Stimulated activated CD4-positive, alpha-beta T cell treated with anti-CD3 and anti-CD28 coated beads, TNF-alpha, amount 100 ng/mL, for 4 hours (primary cell): ENCODE measurements around the gene KIF17.

ENCODE experiments used
- DNase-seq, 3 experiments: peaks; one replicate each; pipeline ENCODE4 v3.0.0-alpha.2; 2020; ENCODE audit warnings: low read depth in 3 of 3

KIF17 gene

DNA sequence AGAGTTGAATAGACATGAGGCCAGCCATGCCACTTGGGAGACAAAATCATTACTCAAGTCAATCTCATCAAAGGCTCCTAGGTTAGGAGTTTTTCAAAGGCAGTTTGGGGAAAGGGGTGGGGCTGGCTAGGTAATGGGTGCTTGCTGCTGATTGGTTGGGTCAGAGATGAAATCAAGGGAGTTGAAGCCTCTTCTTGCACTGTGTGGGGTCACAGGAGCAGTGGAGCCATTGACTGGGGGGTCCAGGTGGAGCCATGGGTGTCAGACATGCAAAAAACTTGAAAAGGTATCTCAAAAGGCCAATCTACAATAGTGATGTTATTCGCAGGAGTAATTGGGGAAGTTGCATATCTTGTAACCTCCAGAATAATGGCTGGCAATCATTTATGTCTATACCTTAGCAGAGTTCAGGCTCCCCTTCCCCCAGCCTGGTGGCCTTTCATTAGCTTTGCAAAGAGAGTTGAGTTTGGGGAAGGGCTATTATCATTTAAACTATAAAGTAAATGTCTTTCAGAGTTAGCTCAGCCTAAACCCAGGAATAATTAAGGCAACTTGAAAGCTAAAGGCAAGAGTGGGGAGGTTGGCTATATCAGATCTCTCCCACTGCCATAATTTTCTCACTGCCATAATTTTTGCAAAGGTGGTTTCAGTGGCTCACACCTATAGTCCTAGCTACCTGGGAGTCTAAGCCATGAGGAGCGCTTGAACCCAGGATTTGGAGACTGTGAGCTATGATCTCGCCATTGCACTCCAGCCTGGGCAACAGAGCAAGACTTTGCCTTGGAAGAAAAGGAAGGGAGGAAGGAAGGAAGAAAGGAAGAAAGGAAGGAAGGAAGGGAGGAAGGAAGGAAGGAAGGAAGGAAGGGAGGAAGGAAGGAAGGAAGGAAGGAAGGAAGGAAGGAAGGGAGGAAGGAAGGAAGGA lies 92.4 kb downstream of the KIF17 start:
- DNase-seq = no peak

- DNase-seq = no peak
Observed at GRCh38 chr1:20624709-20625108, 93.1 kb downstream of the KIF17 start.

GRCh38 chr1:20621012-20621411 lies 96.8 kb downstream of the KIF17 start:
- no peak for DNase-seq

- no peak for DNase-seq
Observed at GRCh38 chr1:20619999-20620398, 97.8 kb downstream of the KIF17 start.

GRCh38 chr1:20618550-20618949 lies 99.3 kb downstream of the KIF17 start:
- no peak for DNase-seq

DNA sequence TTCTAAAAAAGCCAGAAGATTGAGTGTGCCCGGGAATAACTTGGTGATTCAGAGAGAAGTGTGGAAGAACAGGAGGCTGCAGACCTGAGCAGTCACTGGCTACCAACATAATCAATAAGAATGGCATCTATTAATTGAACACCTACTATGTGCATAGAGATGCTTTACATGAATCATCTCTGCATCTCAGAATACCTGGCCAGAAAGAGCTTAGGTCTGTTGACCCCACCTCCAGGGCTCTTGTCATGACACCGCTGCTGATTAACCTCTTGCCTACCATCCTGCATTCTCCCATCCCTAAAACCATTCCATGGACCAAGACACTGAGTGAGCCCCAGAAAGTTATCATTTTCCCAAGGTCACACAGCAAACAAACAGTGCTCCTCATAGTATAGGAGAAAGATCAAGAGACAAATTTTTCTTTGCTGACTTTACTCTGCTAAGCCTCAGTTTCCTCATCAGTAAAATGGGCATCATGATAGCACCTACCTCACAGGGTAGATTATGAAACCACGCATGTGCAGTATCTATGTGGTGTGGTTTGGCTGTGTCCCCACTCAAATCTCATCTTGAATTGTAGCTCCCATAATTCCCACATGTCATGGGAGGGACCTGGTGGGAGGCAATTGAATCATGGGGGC lies 100.8 kb downstream of the KIF17 start:
- DNase-seq = no peak

- DNase-seq = no peak
Observed at GRCh38 chr1:20615946-20616846, 101.6 kb downstream of the KIF17 start.

DNA sequence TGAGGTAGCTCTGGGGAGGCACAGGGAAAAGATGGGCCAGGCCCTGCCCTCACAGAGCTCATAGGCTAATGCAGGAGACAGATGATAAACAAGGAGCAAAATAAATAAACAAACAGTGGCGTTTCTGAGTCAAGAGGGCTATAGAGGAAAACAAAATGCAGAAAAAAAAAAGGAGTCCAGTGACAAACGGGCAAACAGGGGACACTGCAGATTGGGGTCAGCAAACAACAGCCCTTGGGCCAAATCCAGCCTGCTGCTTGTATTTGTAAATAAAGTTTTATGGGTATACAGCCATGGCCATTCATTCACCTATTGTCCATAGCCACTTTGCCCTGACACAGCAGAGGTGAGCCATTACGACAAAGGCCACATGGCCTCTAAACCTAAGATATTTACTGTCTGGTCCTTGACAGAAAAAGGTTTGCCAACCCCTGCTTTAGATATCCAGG lies 103.7 kb downstream of the KIF17 start:
- DNase-seq = no peak
